ENCODE data around the gene PRICKLE2.

GRCh38 chr3:64179860-64180259, 45.4 kb downstream of the PRICKLE2 start:
- TF ChIP-seq, protein P1, sequence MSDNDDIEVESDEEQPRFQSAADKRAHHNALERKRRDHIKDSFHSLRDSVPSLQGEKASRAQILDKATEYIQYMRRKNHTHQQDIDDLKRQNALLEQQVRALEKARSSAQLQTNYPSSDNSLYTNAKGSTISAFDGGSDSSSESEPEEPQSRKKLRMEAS (IDR thresholded peaks at IDR 0.05): no peak
- TF ChIP-seq SP1 (IDR thresholded peaks at IDR 0.05): no peak
- TF ChIP-seq, protein P2, sequence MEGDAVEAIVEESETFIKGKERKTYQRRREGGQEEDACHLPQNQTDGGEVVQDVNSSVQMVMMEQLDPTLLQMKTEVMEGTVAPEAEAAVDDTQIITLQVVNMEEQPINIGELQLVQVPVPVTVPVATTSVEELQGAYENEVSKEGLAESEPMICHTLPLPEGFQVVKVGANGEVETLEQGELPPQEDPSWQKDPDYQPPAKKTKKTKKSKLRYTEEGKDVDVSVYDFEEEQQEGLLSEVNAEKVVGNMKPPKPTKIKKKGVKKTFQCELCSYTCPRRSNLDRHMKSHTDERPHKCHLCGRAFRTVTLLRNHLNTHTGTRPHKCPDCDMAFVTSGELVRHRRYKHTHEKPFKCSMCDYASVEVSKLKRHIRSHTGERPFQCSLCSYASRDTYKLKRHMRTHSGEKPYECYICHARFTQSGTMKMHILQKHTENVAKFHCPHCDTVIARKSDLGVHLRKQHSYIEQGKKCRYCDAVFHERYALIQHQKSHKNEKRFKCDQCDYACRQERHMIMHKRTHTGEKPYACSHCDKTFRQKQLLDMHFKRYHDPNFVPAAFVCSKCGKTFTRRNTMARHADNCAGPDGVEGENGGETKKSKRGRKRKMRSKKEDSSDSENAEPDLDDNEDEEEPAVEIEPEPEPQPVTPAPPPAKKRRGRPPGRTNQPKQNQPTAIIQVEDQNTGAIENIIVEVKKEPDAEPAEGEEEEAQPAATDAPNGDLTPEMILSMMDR (IDR thresholded peaks at IDR 0.05; ENCODE audit: low read depth, low read length, missing input control): no peak
- TF ChIP-seq EGR1 (IDR thresholded peaks at IDR 0.05; ENCODE audit: low read depth in 2 of 2): no peak
- no peak for TF ChIP-seq TAF1 (conservative IDR thresholded peaks at IDR 0.05)
- TF ChIP-seq JUND (IDR thresholded peaks at IDR 0.05): no peak
- no peak for TF ChIP-seq ATF3 (IDR thresholded peaks at IDR 0.05)
- TF ChIP-seq REST (IDR thresholded peaks at IDR 0.05): no peak
- no peak for TF ChIP-seq RAD21 (IDR thresholded peaks at IDR 0.05)

Measured in liver (tissue), 3 donors.